HL-60/S4 (cell line): ENCODE measurements around the gene CASP12.

ENCODE experiments used
- in situ Hi-C: fragments of 300-500 bp; cut with MboI; formaldehyde crosslinking; loops from 2 replicates; pipeline ENCODE4 v1.14.3; 2022; ENCODE audit warnings: low sequenced_read_pairs

The CASP12 gene

GRCh38 chr11:104892723-104893511 is 5.3 kb downstream of the CASP12 start:
- in situ Hi-C loops: no loop called here

GRCh38 chr11:104891135-104891534 is 7.1 kb downstream of the CASP12 start:
- in situ Hi-C loops: no loop called here

DNA sequence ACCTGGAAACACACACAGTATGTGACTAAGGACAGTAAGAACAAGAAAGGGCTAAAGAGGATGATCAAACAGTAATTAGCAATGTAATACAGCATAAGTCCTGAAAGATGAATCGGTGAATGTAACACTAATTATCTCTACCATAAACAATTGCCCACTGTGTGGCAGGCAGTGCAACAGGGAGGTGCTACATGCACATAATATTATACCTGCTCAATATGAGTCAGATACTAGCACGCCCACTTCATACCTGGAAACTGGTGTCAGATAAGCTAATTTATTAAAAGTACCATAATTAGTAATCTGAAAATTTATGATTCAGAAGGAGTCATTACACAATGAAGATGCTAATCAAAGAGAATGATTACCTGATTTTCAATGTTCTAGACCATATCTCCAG is 14.9 kb downstream of the CASP12 start:
- in situ Hi-C loops: no loop called here

DNA sequence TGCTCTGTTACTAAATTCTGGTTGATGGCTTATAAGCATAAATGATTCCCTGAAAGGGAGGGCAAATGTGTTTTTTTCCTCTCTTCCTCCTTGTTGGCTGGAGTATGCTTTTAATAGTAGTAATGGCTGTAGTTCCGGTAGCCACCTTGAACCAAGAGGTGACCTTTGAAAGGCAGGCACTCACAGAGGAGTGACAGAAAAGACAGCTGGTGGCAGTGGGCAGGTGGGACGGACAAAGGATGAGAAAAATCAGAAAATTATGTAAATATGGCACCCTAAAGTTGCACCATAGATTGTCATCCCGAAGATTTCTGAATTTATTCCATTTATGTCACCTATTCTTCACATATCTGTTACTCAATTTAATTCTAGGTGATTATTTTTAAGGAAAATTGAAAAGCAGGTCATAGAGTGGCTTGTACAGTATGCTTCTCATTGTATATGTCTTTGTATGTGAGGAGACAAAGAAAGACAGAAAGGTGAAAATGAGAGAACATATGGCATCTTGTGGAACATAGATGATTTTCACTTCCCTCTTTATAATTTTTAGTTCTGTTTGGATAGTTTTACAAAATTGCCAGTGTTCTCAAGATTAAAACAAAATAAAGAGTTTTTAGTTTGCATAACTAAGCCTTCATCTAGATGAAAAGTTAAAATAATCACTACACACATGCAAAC is 17.0 kb downstream of the CASP12 start:
- in situ Hi-C loops: no loop called here

- in situ Hi-C loops: no loop called here
Measured at GRCh38 chr11:104879514-104880190, 18.6 kb downstream of the CASP12 start.

DNA sequence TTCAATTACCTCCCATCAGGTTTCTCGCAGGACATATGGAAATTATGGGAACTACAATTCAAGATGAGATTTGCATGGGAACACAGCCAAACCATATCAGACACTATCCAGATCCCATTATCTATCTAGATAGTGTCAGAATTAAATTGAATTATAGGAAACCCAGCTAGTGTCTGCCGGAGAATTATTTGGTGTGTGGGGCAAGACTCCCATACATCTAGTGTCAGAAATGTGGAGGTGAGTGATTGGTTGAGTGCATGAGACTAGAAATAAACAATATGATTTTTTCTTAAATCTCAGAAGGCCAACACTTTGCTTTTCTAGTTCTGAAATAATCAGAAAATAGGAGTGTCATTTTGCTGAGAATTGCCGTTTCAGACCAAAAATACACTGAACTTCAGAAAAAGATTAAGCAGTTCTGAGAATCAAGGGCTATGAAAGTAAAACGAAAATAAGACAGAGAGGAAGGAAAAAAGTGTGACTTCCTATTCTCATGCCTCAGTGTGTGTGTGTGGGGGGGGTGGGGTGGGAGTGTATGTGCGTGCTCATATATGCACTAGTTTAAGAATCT is 21.3 kb downstream of the CASP12 start:
- in situ Hi-C loops: no loop called here

DNA sequence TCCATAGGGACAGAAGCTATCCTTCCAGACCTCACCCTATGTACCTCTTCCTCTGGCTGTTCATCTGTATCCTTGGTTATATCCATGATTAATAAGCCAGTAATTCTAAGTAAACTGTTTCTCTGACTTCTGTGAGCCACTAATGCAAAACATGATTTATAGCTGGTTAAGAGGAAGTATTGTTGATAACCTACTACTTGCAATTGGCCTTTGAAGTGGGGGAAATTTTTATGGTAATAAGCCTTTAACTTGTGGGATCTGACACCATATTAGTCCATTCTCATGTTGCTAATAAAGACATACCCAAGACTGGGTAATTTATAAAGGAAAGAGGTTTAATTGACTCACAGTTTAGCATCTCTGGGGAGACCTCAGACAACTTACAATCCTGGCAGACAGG is 21.9 kb downstream of the CASP12 start:
- in situ Hi-C loops: no loop called here

- in situ Hi-C loops: no loop called here
Measured at GRCh38 chr11:104873252-104873651, 25.0 kb downstream of the CASP12 start.

GRCh38 chr11:104872393-104872792 is 25.9 kb downstream of the CASP12 start:
- in situ Hi-C loops: no loop called here

DNA sequence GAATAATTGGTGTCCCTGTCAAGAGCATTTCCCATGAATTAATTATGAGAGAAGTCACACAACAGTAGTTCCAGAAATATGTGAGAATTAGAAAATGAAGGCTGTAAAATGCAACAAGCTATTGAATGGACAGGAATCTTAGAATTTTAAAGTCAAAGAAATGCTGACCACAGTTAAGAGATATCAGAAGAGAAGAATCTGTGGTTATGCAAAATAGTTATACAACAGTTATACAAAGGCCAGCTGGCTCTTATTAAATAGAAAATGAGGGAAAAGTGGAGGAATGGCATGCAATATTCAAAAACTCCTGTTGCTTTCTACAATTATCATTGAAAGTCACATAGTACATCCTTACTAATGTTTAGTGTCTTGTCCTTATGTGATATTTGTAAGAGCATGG is 27.4 kb downstream of the CASP12 start:
- in situ Hi-C loops: no loop called here

DNA sequence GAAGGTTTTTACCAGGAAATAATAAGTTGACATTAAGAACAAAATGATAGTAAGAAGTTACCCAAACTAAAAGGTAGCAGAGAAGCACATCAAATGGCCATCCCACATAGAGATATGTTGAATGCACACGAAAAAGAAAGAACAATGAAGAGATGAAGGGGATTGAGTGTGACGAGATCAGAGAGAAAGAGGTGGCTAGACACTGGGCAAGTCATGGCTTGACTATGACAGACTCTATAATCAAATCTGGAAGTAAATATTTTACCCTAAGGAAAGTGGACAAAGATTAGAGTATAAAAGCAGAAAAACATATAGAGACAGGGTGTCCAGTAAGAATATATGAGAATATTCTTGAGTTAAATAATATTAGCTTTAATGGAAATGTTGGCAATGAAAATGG is 31.4 kb downstream of the CASP12 start:
- in situ Hi-C loops: no loop called here

GRCh38 chr11:104858882-104859775 is 39.1 kb downstream of the CASP12 start:
- in situ Hi-C loops: no loop called here

- in situ Hi-C loops: no loop called here
Measured at GRCh38 chr11:104856607-104857006, 41.7 kb downstream of the CASP12 start.

GRCh38 chr11:104855965-104856364 is 42.3 kb downstream of the CASP12 start:
- in situ Hi-C loops: no loop called here

- in situ Hi-C loops: no loop called here
Measured at GRCh38 chr11:104853276-104853675, 45.0 kb downstream of the CASP12 start.

DNA sequence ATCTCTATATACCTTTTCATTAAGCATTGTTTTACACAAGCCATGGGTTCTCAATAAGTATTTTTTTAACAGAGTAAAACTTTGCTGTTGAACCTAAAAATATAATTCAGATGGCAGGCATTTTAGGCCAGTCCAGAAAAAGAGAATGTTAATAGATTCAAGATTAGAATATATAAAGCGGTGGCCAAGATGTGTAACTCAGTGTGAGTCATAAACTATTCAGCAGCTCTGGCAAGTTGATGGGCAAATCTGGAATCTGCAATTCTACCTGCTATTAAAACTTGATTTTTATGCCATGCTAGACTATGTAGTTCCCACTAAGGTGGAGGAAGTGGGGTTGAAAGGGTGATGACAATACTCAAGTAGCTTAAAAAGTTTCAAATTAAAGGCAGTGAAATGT is 45.4 kb downstream of the CASP12 start:
- in situ Hi-C loops: no loop called here

GRCh38 chr11:104846216-104846615 is 52.0 kb downstream of the CASP12 start:
- in situ Hi-C loops: no loop called here

- in situ Hi-C loops: no loop called here
Measured at GRCh38 chr11:104844451-104844850, 53.8 kb downstream of the CASP12 start.

DNA sequence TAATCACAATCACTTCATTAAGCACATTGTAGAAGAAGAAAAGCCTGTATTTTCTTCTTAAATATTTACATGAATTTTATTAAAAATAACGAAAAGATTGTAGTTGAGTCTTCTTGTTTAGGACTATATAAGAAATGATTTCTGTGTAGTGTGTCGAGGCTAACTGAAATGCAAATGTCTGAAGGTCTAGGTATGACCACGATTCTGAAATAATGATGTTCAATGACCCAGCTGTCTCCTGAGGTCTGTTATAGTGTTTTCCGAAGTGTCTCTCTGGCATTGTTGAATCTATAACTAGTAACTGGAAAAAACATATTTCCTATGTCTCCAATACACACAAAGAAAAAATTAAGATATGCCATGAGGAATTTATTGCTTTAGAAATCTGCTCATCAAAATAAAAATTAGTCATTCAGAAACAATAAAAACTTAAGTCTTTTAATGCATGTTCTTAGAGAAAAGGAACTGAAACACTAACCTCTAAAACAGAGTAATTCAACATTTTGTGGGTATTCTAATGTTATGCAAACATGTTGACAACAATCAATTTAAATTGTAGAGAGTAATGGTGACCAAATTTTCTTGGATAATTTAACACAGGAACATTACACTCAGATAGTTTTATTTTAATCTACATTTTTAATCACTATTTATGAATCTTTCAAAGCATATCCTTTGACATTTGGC is 55.0 kb downstream of the CASP12 start:
- in situ Hi-C loops: no loop called here

DNA sequence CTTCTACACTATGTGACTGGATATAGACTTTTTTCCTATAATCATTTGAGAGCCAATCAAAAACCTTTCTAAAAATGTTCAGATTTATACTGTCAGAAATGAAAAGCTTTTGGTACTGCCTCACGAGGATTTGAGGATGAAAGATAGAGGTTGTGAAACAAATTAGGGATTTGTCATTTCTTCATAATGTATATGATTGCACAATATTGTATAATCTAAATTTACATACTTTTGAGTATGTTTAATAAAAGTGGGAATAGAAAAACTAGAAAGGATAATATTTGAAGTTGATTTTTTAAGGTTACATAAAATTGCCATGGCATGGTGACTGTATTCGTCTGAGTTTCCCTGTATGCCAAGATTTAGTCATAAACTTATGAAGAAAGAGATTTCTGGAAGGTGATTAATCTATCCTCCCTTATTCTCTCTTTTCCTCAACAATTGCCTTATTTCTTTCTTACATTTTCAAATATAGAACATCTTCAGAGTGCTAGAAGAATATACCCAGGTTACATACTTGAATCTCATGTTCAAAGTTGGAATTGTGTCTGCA is 56.2 kb downstream of the CASP12 start:
- in situ Hi-C loops: no loop called here
